Testis (tissue), 3 donors: ENCODE measurements around the gene AK4. TPM values are rescaled to one million over a fixed set of nuclear protein-coding genes. Genes with fewer than 3 reads are reported as not detected.

Experiments used
- DNase-seq: peaks from one replicate; pipeline ENCODE4 v3.0.0-alpha.2; 2019
- H3K27ac ChIP-seq, 2 donors: fragments of 200-600 bp; sonication (generic); one replicate each; pipeline ENCODE4 v1.5.1; 2019
- H3K27me3 ChIP-seq: fragments of 200-600 bp; sonication (generic); one replicate; pipeline ENCODE4 v1.5.1; 2019
- H3K36me3 ChIP-seq: fragments of 200-600 bp; sonication (generic); one replicate; pipeline ENCODE4 v1.5.1; 2017; ENCODE audit warnings: low read depth; ENCODE audit errors: missing control alignments
- H3K4me1 ChIP-seq: fragments of 200-600 bp; sonication (generic); one replicate; pipeline ENCODE4 v1.5.1; 2019
- H3K4me3 ChIP-seq, 2 donors: fragments of 200-600 bp; sonication (generic); one replicate each; pipeline ENCODE4 v1.5.1; 2017 to 2019
- H3K9me3 ChIP-seq: fragments of 200-600 bp; sonication (generic); one replicate; pipeline ENCODE4 v1.5.1; 2017
- POLR2A ChIP-seq: fragments of 450-650 bp; IDR thresholded peaks from one replicate; pipeline ENCODE4 v1.6.1; 2017; ENCODE audit warnings: antibody characterized with exemption, mild to moderate bottlenecking, moderate library complexity
- WGBS, 2 donors: methylation state at CpG; one replicate each; pipeline ENCODE4 v1.1.5; 2018; 5-methylcytosine and 5-hydroxymethylcytosine counted together
- intact Hi-C: fragments of 100-400 bp; cut with DNase I; formaldehyde crosslinking; loops from one replicate; pipeline ENCODE4 v1.15.1; 2023; ENCODE audit warnings: low total_unique reads
- polyA plus RNA-seq: library from polyadenylated mRNA; stranded (reverse); fragments of 350-450 nt; fragmentation: Illumina TruSeq; extraction: RNeasy Lipid Tissue Mini Kit (QIAGEN cat#74804); gene quantifications from one replicate; pipeline ENCODE4 v1.2.3, GENCODE V29; 2014; ENCODE audit warnings: low read depth, low replicate concordance; ENCODE audit not compliant: insufficient read depth
- total RNA-seq, 2 donors: library from RNA; depleted of rRNA; stranded (reverse); fragments of >200 nt; gene quantifications; one replicate each; pipeline ENCODE4 v1.2.3, GENCODE V29; 2016
- TF ChIP-seq, protein P1 (sequence below), 3 experiments: fragments of 450-650 bp in 2 of 3; fragments of 200-600 bp in 1 of 3; sonication (generic) in 1 of 3; IDR thresholded peaks; one replicate each; pipeline ENCODE4 v1.5.1; 2016 to 2019; ENCODE audit warnings: antibody characterized with exemption in 3 of 3, mild to moderate bottlenecking in 2 of 3, moderate library complexity in 1 of 3

The AK4 gene
- total and polyA plus RNA-seq, 3 donors from 2014 or later: 29.0 to 42.0 (median 40.1) TPM

DNA sequence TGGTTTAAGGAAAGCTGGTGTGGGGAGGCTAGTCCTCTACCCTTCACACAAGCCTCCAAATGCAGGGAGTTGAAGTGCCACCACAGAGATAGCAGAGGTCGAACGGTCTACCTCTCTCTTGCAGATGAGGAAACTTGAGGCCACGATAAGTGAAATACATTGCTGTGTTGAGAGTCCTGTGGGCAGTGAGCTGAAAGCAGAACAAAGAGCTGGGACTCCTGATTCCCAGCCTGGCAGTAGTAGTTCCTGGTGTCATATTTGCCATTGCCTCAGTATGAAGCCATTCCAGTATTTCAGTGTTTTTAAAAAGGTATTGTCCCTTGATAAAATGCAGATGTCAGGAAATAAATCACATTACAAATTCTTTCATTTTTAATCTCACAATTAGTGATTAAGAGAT lies 28.6 kb downstream of the AK4 start:
- H3K4me3 ChIP-seq: no peak overlapping the region
- no peak for DNase-seq
- WGBS, 2 donors: 76 to 96% methylated on average over 3 of the region's 3 CpGs
- TF ChIP-seq POLR2A: no peak
- TF ChIP-seq, protein P1, sequence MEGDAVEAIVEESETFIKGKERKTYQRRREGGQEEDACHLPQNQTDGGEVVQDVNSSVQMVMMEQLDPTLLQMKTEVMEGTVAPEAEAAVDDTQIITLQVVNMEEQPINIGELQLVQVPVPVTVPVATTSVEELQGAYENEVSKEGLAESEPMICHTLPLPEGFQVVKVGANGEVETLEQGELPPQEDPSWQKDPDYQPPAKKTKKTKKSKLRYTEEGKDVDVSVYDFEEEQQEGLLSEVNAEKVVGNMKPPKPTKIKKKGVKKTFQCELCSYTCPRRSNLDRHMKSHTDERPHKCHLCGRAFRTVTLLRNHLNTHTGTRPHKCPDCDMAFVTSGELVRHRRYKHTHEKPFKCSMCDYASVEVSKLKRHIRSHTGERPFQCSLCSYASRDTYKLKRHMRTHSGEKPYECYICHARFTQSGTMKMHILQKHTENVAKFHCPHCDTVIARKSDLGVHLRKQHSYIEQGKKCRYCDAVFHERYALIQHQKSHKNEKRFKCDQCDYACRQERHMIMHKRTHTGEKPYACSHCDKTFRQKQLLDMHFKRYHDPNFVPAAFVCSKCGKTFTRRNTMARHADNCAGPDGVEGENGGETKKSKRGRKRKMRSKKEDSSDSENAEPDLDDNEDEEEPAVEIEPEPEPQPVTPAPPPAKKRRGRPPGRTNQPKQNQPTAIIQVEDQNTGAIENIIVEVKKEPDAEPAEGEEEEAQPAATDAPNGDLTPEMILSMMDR (IDR thresholded peaks at IDR 0.05): no peak
- H3K4me1 ChIP-seq: peaks cover 16% of the 10 kb centered on the region
- H3K27me3 ChIP-seq: no peaks in the 10 kb centered on the region
- H3K36me3 ChIP-seq: no peaks in the 10 kb centered on the region
- intact Hi-C loops: no loop called here
- H3K27ac ChIP-seq: no peak overlapping the region
- H3K9me3 ChIP-seq: no peaks in the 10 kb centered on the region

DNA sequence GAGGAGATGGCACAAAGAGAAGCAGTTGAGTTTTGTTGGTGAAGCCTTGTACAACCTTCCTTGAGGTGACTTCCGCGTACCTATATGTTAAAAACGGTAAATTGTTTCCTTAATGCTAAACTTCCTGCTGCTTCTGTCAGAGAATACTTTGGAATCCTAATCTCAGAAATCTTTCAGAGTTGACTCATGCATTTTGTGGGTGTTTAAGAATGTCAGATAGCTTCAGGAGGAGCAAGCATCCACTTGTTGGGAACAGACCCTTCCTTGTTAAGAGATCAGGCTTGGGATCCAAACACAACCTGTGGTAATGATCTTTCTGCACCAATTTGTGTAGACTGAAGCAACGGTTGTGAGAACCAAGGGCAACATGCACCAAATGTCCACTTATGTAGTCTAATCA lies 29.5 kb downstream of the AK4 start:
- intact Hi-C loops: no loop called here
- H3K9me3 ChIP-seq: no peaks in the 10 kb centered on the region
- peaks cover 16% of the 10 kb centered on the region for H3K4me1 ChIP-seq
- no peak overlapping the region for H3K27ac ChIP-seq
- no peaks in the 10 kb centered on the region for H3K27me3 ChIP-seq
- WGBS, 2 donors: 86 to 90% methylated on average over 4 of the region's 4 CpGs
- TF ChIP-seq, protein P1 (IDR thresholded peaks at IDR 0.05): no peak
- no peak for TF ChIP-seq POLR2A
- no peak for DNase-seq
- no peak overlapping the region for H3K4me3 ChIP-seq
- H3K36me3 ChIP-seq: no peaks in the 10 kb centered on the region

GRCh38 chr1:65178235-65178634 lies 30.2 kb downstream of the AK4 start:
- H3K27ac ChIP-seq: no peak overlapping the region
- no peaks in the 10 kb centered on the region for H3K27me3 ChIP-seq
- WGBS, 2 donors: 84 to 89% methylated on average over 5 of the region's 5 CpGs
- peaks cover 16% of the 10 kb centered on the region for H3K4me1 ChIP-seq
- no peak for DNase-seq
- intact Hi-C loops: no loop called here
- H3K36me3 ChIP-seq: no peaks in the 10 kb centered on the region
- no peaks in the 10 kb centered on the region for H3K9me3 ChIP-seq
- TF ChIP-seq, protein P1 (IDR thresholded peaks at IDR 0.05): no peak
- no peak for TF ChIP-seq POLR2A
- H3K4me3 ChIP-seq: no peak overlapping the region

DNA sequence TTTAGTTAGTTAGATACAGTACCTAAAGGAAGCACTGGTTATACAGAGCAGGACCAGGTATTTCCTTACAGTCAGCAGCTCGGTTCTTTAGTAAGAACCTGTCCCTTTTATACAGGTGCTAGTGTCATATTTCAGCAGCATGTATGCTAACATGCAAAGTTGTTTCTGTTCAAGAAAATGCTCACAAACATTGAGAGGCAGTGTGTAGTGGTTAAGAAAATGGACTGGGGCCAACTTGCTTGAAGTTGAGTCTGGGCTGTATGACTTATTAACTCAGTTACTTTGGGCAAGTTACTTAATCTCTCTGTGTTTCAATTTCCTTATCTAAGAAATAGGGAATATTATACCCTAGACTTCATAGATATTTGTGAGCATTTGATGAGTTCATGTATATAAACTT lies 31.1 kb downstream of the AK4 start:
- no peak overlapping the region for H3K27ac ChIP-seq
- WGBS, 2 donors: 78 to 91% methylated on average over 1 of the region's 1 CpG
- intact Hi-C loops: no loop called here
- TF ChIP-seq POLR2A: no peak
- TF ChIP-seq, protein P1 (IDR thresholded peaks at IDR 0.05): no peak
- no peaks in the 10 kb centered on the region for H3K9me3 ChIP-seq
- DNase-seq: no peak
- no peak overlapping the region for H3K4me3 ChIP-seq
- H3K4me1 ChIP-seq: peaks cover 16% of the 10 kb centered on the region
- H3K36me3 ChIP-seq: no peaks in the 10 kb centered on the region
- H3K27me3 ChIP-seq: no peaks in the 10 kb centered on the region

DNA sequence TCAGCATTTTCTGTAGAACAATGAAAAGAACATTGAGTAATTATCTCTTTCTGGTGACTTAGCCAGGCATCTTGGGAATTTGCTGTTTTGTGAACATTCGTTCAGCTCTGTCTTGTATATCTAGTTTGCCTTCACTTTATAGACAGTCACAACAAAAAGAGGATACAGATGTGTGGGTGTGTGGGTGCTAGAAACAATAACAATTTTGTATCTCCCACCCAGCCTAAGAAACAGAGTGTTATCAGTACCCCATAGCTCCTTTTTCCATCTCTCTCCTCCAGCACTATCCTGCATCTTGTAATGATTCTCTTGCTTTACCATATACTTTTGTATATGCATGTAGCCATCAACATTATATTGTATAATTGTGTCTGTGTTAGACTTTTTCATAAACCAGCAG lies 33.0 kb downstream of the AK4 start:
- H3K9me3 ChIP-seq: no peaks in the 10 kb centered on the region
- no peak for DNase-seq
- H3K27me3 ChIP-seq: no peaks in the 10 kb centered on the region
- intact Hi-C loops: no loop called here
- no peak overlapping the region for H3K4me3 ChIP-seq
- WGBS, 2 donors: 31 to 50% methylated on average over 1 of the region's 1 CpG
- H3K36me3 ChIP-seq: no peaks in the 10 kb centered on the region
- no peak for TF ChIP-seq POLR2A
- TF ChIP-seq, protein P1 (IDR thresholded peaks at IDR 0.05): no peak
- no peaks in the 10 kb centered on the region for H3K4me1 ChIP-seq
- no peak overlapping the region for H3K27ac ChIP-seq
